Lower leg skin (tissue), 4 donors: ENCODE results near the gene SERTM1. TPM values are rescaled to one million over a fixed set of nuclear protein-coding genes. Genes with fewer than 3 reads are reported as not detected.

Experiments used
- DNase-seq, 2 donors: peaks; one replicate each; pipeline ENCODE4 v3.0.0-alpha.2; 2019; ENCODE audit warnings: low spot score in 2 of 2
- H3K4me3 ChIP-seq: fragments of 200-600 bp; sonication (generic); 2 replicates; pipeline ENCODE4 v1.5.1; 2017; ENCODE audit warnings: mild to moderate bottlenecking, low read depth; ENCODE audit not compliant: poor library complexity, severe bottlenecking
- CTCF ChIP-seq, 3 donors: fragments of 450-650 bp; IDR thresholded peaks; one replicate each; pipeline ENCODE4 v1.5.1; 2016; ENCODE audit warnings: antibody characterized with exemption in 3 of 3, mild to moderate bottlenecking in 3 of 3, moderate library complexity in 2 of 3
- POLR2A ChIP-seq, 2 donors: fragments of 450-650 bp; IDR thresholded peaks; one replicate each; pipeline ENCODE4 v1.6.1; 2016 to 2017; ENCODE audit warnings: antibody characterized with exemption in 2 of 2, mild to moderate bottlenecking in 1 of 2, moderate library complexity in 1 of 2
- WGBS, 2 donors: methylation state at CpG; one replicate each; pipeline ENCODE4 v1.1.5; 2018; 5-methylcytosine and 5-hydroxymethylcytosine counted together
- intact Hi-C: fragments of 100-400 bp; cut with DNase I; formaldehyde crosslinking; loops from one replicate; pipeline ENCODE4 v1.15.0; 2023; ENCODE audit warnings: low total_unique reads
- total RNA-seq, 4 donors: library from RNA; depleted of rRNA; stranded (reverse); fragments of >200 nt; gene quantifications; one replicate each; pipeline ENCODE4 v1.1.0, GENCODE V29; 2016

Gene SERTM1
- total RNA-seq, 4 donors from 2014 or later: not detected

GRCh38 chr13:36717966-36718545 lies 44.2 kb downstream of the SERTM1 start:
- TF ChIP-seq CTCF (IDR thresholded peaks at IDR 0.05) (no peak), POLR2A (IDR thresholded peaks at IDR 0.05) (no peak)
- no peak for DNase-seq
- H3K4me3 ChIP-seq: no peak overlapping the region
- 74 to 82% methylated on average over 3 of the region's 3 CpGs for WGBS, 2 donors
- intact Hi-C loops: no loop called here

- no peak for DNase-seq
- TF ChIP-seq CTCF (IDR thresholded peaks at IDR 0.05) (no peak), POLR2A (IDR thresholded peaks at IDR 0.05) (no peak)
- intact Hi-C loops: no loop called here
- 91 to 93% methylated on average over 4 of the region's 4 CpGs for WGBS, 2 donors
- H3K4me3 ChIP-seq: no peak overlapping the region
Measured at GRCh38 chr13:36718686-36719085, 44.9 kb downstream of the SERTM1 start.

GRCh38 chr13:36724141-36724540 lies 50.3 kb downstream of the SERTM1 start:
- no peak overlapping the region for H3K4me3 ChIP-seq
- TF ChIP-seq POLR2A (IDR thresholded peaks at IDR 0.05): no peak
- no peak for TF ChIP-seq CTCF (IDR thresholded peaks at IDR 0.05)
- no peak for DNase-seq
- WGBS, 2 donors: 85 to 86% methylated on average over 2 of the region's 2 CpGs
- intact Hi-C loops: no loop called here

GRCh38 chr13:36725936-36726335 lies 52.1 kb downstream of the SERTM1 start:
- 89 to 90% methylated on average over 2 of the region's 2 CpGs for WGBS, 2 donors

GRCh38 chr13:36728006-36728405 lies 54.2 kb downstream of the SERTM1 start:
- intact Hi-C loops: no loop called here
- TF ChIP-seq CTCF (IDR thresholded peaks at IDR 0.05) (no peak), POLR2A (IDR thresholded peaks at IDR 0.05) (no peak)
- 81 to 83% methylated on average over 3 of the region's 3 CpGs for WGBS, 2 donors
- H3K4me3 ChIP-seq: no peak overlapping the region
- DNase-seq: no peak

More at GRCh38 chr13:36725936-36726335, 52.1 kb downstream of the SERTM1 start:
- intact Hi-C loops: no loop called here
- H3K4me3 ChIP-seq: no peak overlapping the region
- TF ChIP-seq CTCF (IDR thresholded peaks at IDR 0.05) (no peak), POLR2A (IDR thresholded peaks at IDR 0.05) (no peak)
- no peak for DNase-seq
